ENCODE measurements around the gene LARP1B.

GRCh38 chr4:128135391-128135790 lies 74.3 kb downstream of the LARP1B start:
- TF ChIP-seq CTCF (IDR thresholded peaks at IDR 0.05; ENCODE audit: low read depth, low read length): no peak
- TF ChIP-seq EZH2phosphoT487 (IDR thresholded peaks at IDR 0.05; ENCODE audit: low read depth): no peak

Data from OCI-LY3 (cell line).